IMR-90 (cell line): ENCODE measurements around the gene KLHL29. TPM values are rescaled to one million over a fixed set of nuclear protein-coding genes. Genes with fewer than 3 reads are reported as not detected.

ENCODE experiments used
- ATAC-seq: fragments of 200-7000 bp; cut with Tn5 transposase; 2 replicates; pipeline ENCODE4 v1.9.1; 2020; ENCODE audit warnings: low read depth, mild to moderate bottlenecking, moderate library complexity
- BruUV-seq: library from RNA; stranded (reverse); fragments of 400-500 nt; replicated peaks from 2 replicates; lab custom pipeline; 2021; lab: Mats Ljungman, UMichigan
- CTCF ChIA-PET: fragments of 300-600 bp; formaldehyde crosslinking; extraction: SDS; loops from one replicate; lab custom pipeline; 2021; ENCODE audit warnings: antibody characterized with exemption; lab: Yijun Ruan, JAX
- POLR2A ChIA-PET: fragments of 300-600 bp; sonication (Branson Sonifier 250); formaldehyde crosslinking; loops from one replicate; lab custom pipeline; 2022; ENCODE audit warnings: antibody characterized with exemption; ENCODE audit not compliant: unreplicated experiment; lab: Charles Lee
- DNase-seq: peaks from one replicate; pipeline ENCODE4 v3.0.0; 2013
- H2AFZ ChIP-seq: replicated peaks from 2 replicates; pipeline ENCODE3; 2013; ENCODE audit warnings: low read length, mild to moderate bottlenecking; ENCODE audit not compliant: poor library complexity
- H2AK5ac ChIP-seq: 2 replicates; pipeline ENCODE4 v1.6.1; 2013; ENCODE audit warnings: low read depth, low read length, inconsistent platforms
- H2AK9ac ChIP-seq: replicated peaks from 2 replicates; pipeline ENCODE3; 2013; ENCODE audit warnings: mild to moderate bottlenecking, low read depth, low read length, moderate library complexity; ENCODE audit not compliant: poor library complexity
- H2BK120ac ChIP-seq: 2 replicates; pipeline ENCODE4 v1.6.1; 2013; ENCODE audit warnings: low read depth, low read length, inconsistent platforms
- H2BK15ac ChIP-seq: 3 replicates; pipeline ENCODE4 v1.6.1; 2013; ENCODE audit warnings: low read depth, low read length, inconsistent platforms
- H2BK20ac ChIP-seq: 2 replicates; pipeline ENCODE4 v1.6.1; 2013; ENCODE audit warnings: low read depth, mild to moderate bottlenecking, inconsistent platforms, low read length, moderate library complexity
- H2BK5ac ChIP-seq: 2 replicates; pipeline ENCODE4 v1.6.1; 2013; ENCODE audit warnings: mild to moderate bottlenecking, low read depth, low read length, inconsistent platforms; ENCODE audit not compliant: poor library complexity, severe bottlenecking
- H3K14ac ChIP-seq: replicated peaks from 2 replicates; pipeline ENCODE4 v1.6.1; 2013; ENCODE audit warnings: low read depth, low read length, inconsistent platforms
- H3K18ac ChIP-seq: 2 replicates; pipeline ENCODE4 v1.6.1; 2013; ENCODE audit warnings: low read depth, low read length, control low read depth
- H3K23ac ChIP-seq: 2 replicates; pipeline ENCODE4 v1.6.1; 2013; ENCODE audit warnings: low read depth, low read length, inconsistent platforms
- H3K27ac ChIP-seq: 2 replicates; pipeline ENCODE4 v1.5.1; 2013; ENCODE audit warnings: mild to moderate bottlenecking, control low read depth, low read length; ENCODE audit not compliant: insufficient read depth
- H3K27me3 ChIP-seq: 2 replicates; pipeline ENCODE4 v1.6.1; 2013; ENCODE audit warnings: low read length; ENCODE audit not compliant: control insufficient read depth, insufficient read depth
- H3K36me3 ChIP-seq: 2 replicates; pipeline ENCODE4 v1.6.1; 2013; ENCODE audit warnings: low read length, mixed read lengths; ENCODE audit not compliant: control insufficient read depth, insufficient read depth
- H3K4ac ChIP-seq: 2 replicates; pipeline ENCODE4 v1.6.1; 2013; ENCODE audit warnings: low read depth, low read length, inconsistent platforms
- H3K4me1 ChIP-seq: 2 replicates; pipeline ENCODE4 v1.6.1; 2013; ENCODE audit warnings: low read length, mixed read lengths; ENCODE audit not compliant: control insufficient read depth, insufficient read depth
- H3K4me2 ChIP-seq: 2 replicates; pipeline ENCODE4 v1.6.1; 2013; ENCODE audit warnings: low read depth, mild to moderate bottlenecking, control low read depth, low read length, moderate library complexity
- H3K4me3 ChIP-seq: 2 replicates; pipeline ENCODE4 v1.5.1; 2013; ENCODE audit warnings: low read depth, mild to moderate bottlenecking, control low read depth, low read length, moderate library complexity; ENCODE audit not compliant: insufficient read depth
- H3K56ac ChIP-seq: 2 replicates; pipeline ENCODE4 v1.6.1; 2013; ENCODE audit warnings: low read length, inconsistent platforms; ENCODE audit not compliant: insufficient read depth; ENCODE audit errors: extremely low read depth
- H3K79me1 ChIP-seq, 2 experiments: 2 replicates each; pipeline ENCODE4 v1.6.1; 2013; ENCODE audit warnings: low read length in 2 of 2, inconsistent platforms in 1 of 2, low read depth in 1 of 2
- H3K9ac ChIP-seq: 2 replicates; pipeline ENCODE4 v1.6.1; 2013; ENCODE audit warnings: low read depth, low read length, control low read depth
- H3K9me1 ChIP-seq: 2 replicates; pipeline ENCODE4 v1.6.1; 2013; ENCODE audit warnings: low read length, inconsistent platforms; ENCODE audit not compliant: insufficient read depth
- H3K9me3 ChIP-seq: 2 replicates; pipeline ENCODE4 v1.6.1; 2013; ENCODE audit warnings: low read length; ENCODE audit not compliant: control insufficient read depth, insufficient read depth
- H4K20me1 ChIP-seq: 2 replicates; pipeline ENCODE4 v1.6.1; 2013; ENCODE audit warnings: low read length, inconsistent platforms; ENCODE audit not compliant: insufficient read depth
- H4K5ac ChIP-seq: 2 replicates; pipeline ENCODE4 v1.6.1; 2013; ENCODE audit warnings: mild to moderate bottlenecking, low read depth, low read length, control low read depth
- H4K8ac ChIP-seq, 2 experiments: 2 replicates each; pipeline ENCODE4 v1.6.1; 2013; ENCODE audit warnings: low read depth in 2 of 2, low read length in 2 of 2, control low read depth in 1 of 2, inconsistent platforms in 1 of 2
- H4K91ac ChIP-seq: 2 replicates; pipeline ENCODE4 v1.6.1; 2013; ENCODE audit warnings: low read depth, low read length, inconsistent platforms; ENCODE audit not compliant: insufficient read depth
- BHLHE40 ChIP-seq: fragments of 150-350 bp; IDR thresholded peaks from 2 replicates; pipeline ENCODE4 v1.6.1; 2016; ENCODE audit warnings: mild to moderate bottlenecking, low read depth, low read length
- CEBPB ChIP-seq: IDR thresholded peaks from 2 replicates; pipeline ENCODE4 v1.6.1; 2012; ENCODE audit warnings: low read depth, low read length, improper control_type of control experiment
- CHD1 ChIP-seq: IDR thresholded peaks from 2 replicates; pipeline ENCODE4 v1.6.1; 2012; ENCODE audit warnings: low read depth, low read length, improper control_type of control experiment
- FOS ChIP-seq: fragments of 150-350 bp; IDR thresholded peaks from 2 replicates; pipeline ENCODE4 v1.6.1; 2016; ENCODE audit warnings: low read depth, low read length
- MAFK ChIP-seq: IDR thresholded peaks from 2 replicates; pipeline ENCODE4 v1.6.1; 2012; ENCODE audit warnings: low read depth, low read length, improper control_type of control experiment
- MAZ ChIP-seq: IDR thresholded peaks from 2 replicates; pipeline ENCODE4 v1.6.1; 2012; ENCODE audit warnings: low read depth, mild to moderate bottlenecking, low read length, improper control_type of control experiment, moderate library complexity, borderline replicate concordance
- MXI1 ChIP-seq: IDR thresholded peaks from 2 replicates; pipeline ENCODE4 v1.6.1; 2012; ENCODE audit warnings: low read depth, mild to moderate bottlenecking, low read length, moderate library complexity, borderline replicate concordance
- NFE2L2 ChIP-seq: fragments of 150-350 bp; IDR thresholded peaks from 2 replicates; pipeline ENCODE4 v1.6.1; 2016; ENCODE audit warnings: low read depth, mild to moderate bottlenecking, low read length
- POLR2A ChIP-seq: IDR thresholded peaks from 2 replicates; pipeline ENCODE4 v1.6.1; 2012; ENCODE audit warnings: mild to moderate bottlenecking, low read depth, low read length
- RAD21 ChIP-seq: IDR thresholded peaks from 2 replicates; pipeline ENCODE4 v1.6.1; 2012; ENCODE audit warnings: low read length, improper control_type of control experiment
- RCOR1 ChIP-seq: IDR thresholded peaks from 2 replicates; pipeline ENCODE4 v1.6.1; 2012; ENCODE audit warnings: mild to moderate bottlenecking, low read length, improper control_type of control experiment; ENCODE audit not compliant: insufficient replicate concordance
- RFX5 ChIP-seq: IDR thresholded peaks from 2 replicates; pipeline ENCODE4 v1.8.0; 2012; ENCODE audit warnings: low read depth, mild to moderate bottlenecking, low read length, moderate library complexity
- SMC3 ChIP-seq: fragments of 150-350 bp; IDR thresholded peaks from 2 replicates; pipeline ENCODE4 v1.6.1; 2016; ENCODE audit warnings: low read depth, mild to moderate bottlenecking, antibody characterized with exemption, low read length, moderate library complexity
- WGBS, 2 experiments: methylation state at CpG; one replicate each; pipeline versions ENCODE4 v1.1.5 to v1.1.7; 2013; ENCODE audit warnings: missing lambda C conversion rate in 2 of 2; ENCODE audit not compliant: insufficient read length in 1 of 2; ENCODE audit errors: extremely low coverage in 2 of 2; 5-methylcytosine and 5-hydroxymethylcytosine counted together
- dilution Hi-C: fragments of 300-500 bp; cut with HindIII; formaldehyde crosslinking; loops from one replicate; pipeline ENCODE4 v1.14.3; 2018; ENCODE audit warnings: low sequenced_read_pairs; ENCODE audit not compliant: unreplicated experiment
- in situ Hi-C: fragments of 300-500 bp; cut with MboI; formaldehyde crosslinking; loops from 3 replicates; pipeline ENCODE4 v1.14.3; 2019; ENCODE audit warnings: low sequenced_read_pairs, inconsistent platforms, mixed read lengths
- intact Hi-C: fragments of 100-400 bp; cut with micrococcal nuclease; formaldehyde crosslinking; loops from 2 replicates; pipeline ENCODE4 v1.10.0; 2022
- polyA plus RNA-seq, 3 experiments: library from polyadenylated mRNA; depleted of rRNA; stranded (reverse); fragments of >200 nt; gene quantifications; 2 replicates each; pipeline ENCODE4 v1.2.3, GENCODE V29; 2012; ENCODE audit warnings: low replicate concordance in 1 of 3
- total RNA-seq: library from RNA; depleted of rRNA; stranded (reverse); fragments of >200 nt; gene quantifications from 2 replicates; pipeline ENCODE4 v1.2.3, GENCODE V29; 2012
- TF ChIP-seq, protein P1 (sequence below): fragments of 150-350 bp; IDR thresholded peaks from 2 replicates; pipeline ENCODE4 v1.6.1; 2017; ENCODE audit warnings: mild to moderate bottlenecking, antibody characterized with exemption, low read length, low read depth
- TF ChIP-seq, protein P2 (sequence below): fragments of 150-350 bp; IDR thresholded peaks from 2 replicates; pipeline ENCODE4 v1.6.1; 2016; ENCODE audit warnings: low read depth, mild to moderate bottlenecking, low read length, moderate library complexity, borderline replicate concordance

The KLHL29 gene
- total and polyA plus RNA-seq, 2 of the 4 experiments (the other 2 are of a cell fraction): 2.0 to 8.0 TPM

DNA sequence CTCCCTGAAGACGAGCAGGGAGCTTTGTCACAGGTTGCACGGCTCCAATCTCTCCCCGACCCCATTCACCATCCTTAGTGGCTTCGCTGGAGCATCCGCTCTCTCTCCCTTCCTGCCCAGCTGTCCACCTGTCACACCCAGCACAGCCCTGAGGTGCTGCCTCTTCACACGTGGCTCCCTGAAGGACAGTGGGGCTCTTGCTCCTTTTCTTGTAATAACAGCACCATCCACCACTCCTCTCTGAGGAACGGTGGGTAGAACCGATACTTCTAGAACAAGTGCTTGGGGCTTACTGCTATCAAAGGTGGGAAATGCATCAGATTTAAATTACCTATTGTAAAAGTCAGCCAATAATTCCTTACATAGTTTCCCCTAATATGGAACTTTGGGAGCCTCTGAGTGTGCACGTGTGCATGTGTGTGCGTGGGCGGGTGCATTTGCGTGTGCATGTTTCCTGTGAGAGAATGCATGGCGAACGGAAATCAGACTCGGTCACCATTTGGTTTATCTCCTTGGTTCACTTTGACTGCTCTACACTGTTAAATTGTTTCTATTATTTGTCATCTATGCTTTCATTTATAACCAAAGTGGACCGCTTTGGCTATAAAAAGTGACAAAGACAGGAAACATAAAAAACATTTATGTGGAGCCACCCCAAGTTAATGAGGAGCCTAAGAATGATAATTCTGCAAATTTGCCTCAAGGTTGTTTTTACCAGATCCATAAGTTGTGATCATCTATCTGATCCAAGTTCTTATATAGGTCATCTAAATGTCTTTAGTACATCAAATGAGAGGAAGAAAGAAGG is 39.1 kb downstream of the KLHL29 start:
- Histone ChIP-seq H3K36me3 (no peaks in the 10 kb centered on the region), H3K4me1 (peaks cover 41% of the 10 kb centered on the region), H3K4me2 (no peak overlapping the region), H3K4ac (no peak overlapping the region; the same call in 1 of the 2 replicates), H3K23ac (no peak overlapping the region), H4K8ac (no peak overlapping the region), H2BK15ac (0 out of 3 replicates have a peak overlapping the region, but pooled peaks have one; percentile 33), H2BK5ac (no peak overlapping the region), H3K27ac (no peak overlapping the region), H2BK20ac (no peak overlapping the region), H3K56ac (no peak overlapping the region), H3K27me3 (no peaks in the 10 kb centered on the region), H3K79me1 (peaks cover 42 to 73% of the 10 kb centered on the region in 2 experiments), H3K4me3 (no peak overlapping the region), H2AFZ (no peak overlapping the region), H4K20me1 (0 out of 2 replicates have a peak, but pooled peaks cover 3% of the 10 kb centered on the region), H3K14ac (no peak overlapping the region), H2AK9ac (no peak overlapping the region), H3K9me3 (no peaks in the 10 kb centered on the region), H3K9ac (no peak overlapping the region), H2AK5ac (no peak overlapping the region), H2BK120ac (no peak overlapping the region), H4K91ac (no peak overlapping the region; the same call in 1 of the 2 replicates), H3K9me1 (peaks cover 49% of the 10 kb centered on the region), H3K18ac (no peak overlapping the region), H4K5ac (no peak overlapping the region)
- dilution Hi-C loops (no loop called here), in situ Hi-C loops (no loop called here), intact Hi-C loops (no loop called here)
- no TSS peak for BruUV-seq
- ChIA-PET POLR2A (no interaction called here), CTCF (no interaction called here)
- WGBS, 2 experiments: 87% methylated on average over 3 of the region's 16 CpGs; no CpG with 5 or more reads in 1 of the 2 experiments
- DNase-seq (no peak), ATAC-seq (no peak)
- TF ChIP-seq, protein P1, sequence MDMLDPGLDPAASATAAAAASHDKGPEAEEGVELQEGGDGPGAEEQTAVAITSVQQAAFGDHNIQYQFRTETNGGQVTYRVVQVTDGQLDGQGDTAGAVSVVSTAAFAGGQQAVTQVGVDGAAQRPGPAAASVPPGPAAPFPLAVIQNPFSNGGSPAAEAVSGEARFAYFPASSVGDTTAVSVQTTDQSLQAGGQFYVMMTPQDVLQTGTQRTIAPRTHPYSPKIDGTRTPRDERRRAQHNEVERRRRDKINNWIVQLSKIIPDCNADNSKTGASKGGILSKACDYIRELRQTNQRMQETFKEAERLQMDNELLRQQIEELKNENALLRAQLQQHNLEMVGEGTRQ: no peak
- TF ChIP-seq RCOR1 (no peak), MAFK (no peak), SMC3 (no peak), NFE2L2 (no peak), BHLHE40 (no peak), RAD21 (no peak), CHD1 (no peak), FOS (no peak), RFX5 (no peak), POLR2A (no peak), MXI1 (no peak), CEBPB (no peak), MAZ (no peak)
- TF ChIP-seq, protein P2, sequence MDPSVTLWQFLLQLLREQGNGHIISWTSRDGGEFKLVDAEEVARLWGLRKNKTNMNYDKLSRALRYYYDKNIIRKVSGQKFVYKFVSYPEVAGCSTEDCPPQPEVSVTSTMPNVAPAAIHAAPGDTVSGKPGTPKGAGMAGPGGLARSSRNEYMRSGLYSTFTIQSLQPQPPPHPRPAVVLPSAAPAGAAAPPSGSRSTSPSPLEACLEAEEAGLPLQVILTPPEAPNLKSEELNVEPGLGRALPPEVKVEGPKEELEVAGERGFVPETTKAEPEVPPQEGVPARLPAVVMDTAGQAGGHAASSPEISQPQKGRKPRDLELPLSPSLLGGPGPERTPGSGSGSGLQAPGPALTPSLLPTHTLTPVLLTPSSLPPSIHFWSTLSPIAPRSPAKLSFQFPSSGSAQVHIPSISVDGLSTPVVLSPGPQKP: no peak
